ENCODE results near the gene PRMT5.
"Not testable (repeated sequence)": the region's sequence is repeated elsewhere in the genome, so short reads cannot be mapped to it uniquely, and the experiment has no call there.

PRMT5 gene

GRCh38 chr14:22929104-22929960, at the start of gene PRMT5:
PRMT5 (minus strand) TSS chr14:22929376; CDS start chr14:22929361, 15 bp downstream.
- DNase-seq, result peak; percentile 99

GRCh38 chr14:22978487-22978837, 49.3 kb upstream of the PRMT5 start:
- DNase-seq, result no peak

- no peak for DNase-seq
Measured at GRCh38 chr14:22977684-22978486, 48.7 kb upstream of the PRMT5 start.

GRCh38 chr14:22977434-22977683, 48.2 kb upstream of the PRMT5 start:
- DNase-seq, result no peak

GRCh38 chr14:22976620-22977433, 47.7 kb upstream of the PRMT5 start:
- DNase-seq, result no peak

GRCh38 chr14:22974530-22975313, 45.5 kb upstream of the PRMT5 start:
- no peak for DNase-seq

- no peak for DNase-seq
Measured at GRCh38 chr14:22973217-22974032, 44.2 kb upstream of the PRMT5 start.

- DNase-seq, result no peak
Measured at GRCh38 chr14:22972313-22972930, 43.2 kb upstream of the PRMT5 start.

GRCh38 chr14:22971152-22971551, 42.0 kb upstream of the PRMT5 start:
- DNase-seq, result no peak

- DNase-seq, result no peak
Measured at GRCh38 chr14:22966783-22967269, 37.6 kb upstream of the PRMT5 start.

GRCh38 chr14:22965916-22966782, 37.0 kb upstream of the PRMT5 start:
- not testable (repeated sequence) for DNase-seq

- no peak for DNase-seq
Measured at GRCh38 chr14:22962061-22962676, 33.0 kb upstream of the PRMT5 start.

- DNase-seq, result no peak
Measured at GRCh38 chr14:22955702-22956569, 26.8 kb upstream of the PRMT5 start.

- DNase-seq, result no peak
Measured at GRCh38 chr14:22952418-22952817, 23.2 kb upstream of the PRMT5 start.

GRCh38 chr14:22951795-22952194, 22.6 kb upstream of the PRMT5 start:
- not testable (repeated sequence) for DNase-seq

- DNase-seq, result no peak
Measured at GRCh38 chr14:22945642-22946041, 16.5 kb upstream of the PRMT5 start.

- no peak for DNase-seq
Measured at GRCh38 chr14:22939684-22940083, 10.5 kb upstream of the PRMT5 start.

GRCh38 chr14:22935156-22935555, 6.0 kb upstream of the PRMT5 start:
- no peak for DNase-seq

GRCh38 chr14:22932146-22932545, 3.0 kb upstream of the PRMT5 start:
- no peak for DNase-seq

Measured in NCI-H1105 (cell line).